ENCODE results near the gene EML3. TPM values are rescaled to one million over a fixed set of nuclear protein-coding genes. Genes with fewer than 3 reads are reported as not detected.

Gene EML3
- total and polyA plus RNA-seq, 2 of the 13 experiments (the other 11 are each of a cell fraction or from before 2014, with no cell fraction given) = 10.6 to 12.3 TPM

DNA sequence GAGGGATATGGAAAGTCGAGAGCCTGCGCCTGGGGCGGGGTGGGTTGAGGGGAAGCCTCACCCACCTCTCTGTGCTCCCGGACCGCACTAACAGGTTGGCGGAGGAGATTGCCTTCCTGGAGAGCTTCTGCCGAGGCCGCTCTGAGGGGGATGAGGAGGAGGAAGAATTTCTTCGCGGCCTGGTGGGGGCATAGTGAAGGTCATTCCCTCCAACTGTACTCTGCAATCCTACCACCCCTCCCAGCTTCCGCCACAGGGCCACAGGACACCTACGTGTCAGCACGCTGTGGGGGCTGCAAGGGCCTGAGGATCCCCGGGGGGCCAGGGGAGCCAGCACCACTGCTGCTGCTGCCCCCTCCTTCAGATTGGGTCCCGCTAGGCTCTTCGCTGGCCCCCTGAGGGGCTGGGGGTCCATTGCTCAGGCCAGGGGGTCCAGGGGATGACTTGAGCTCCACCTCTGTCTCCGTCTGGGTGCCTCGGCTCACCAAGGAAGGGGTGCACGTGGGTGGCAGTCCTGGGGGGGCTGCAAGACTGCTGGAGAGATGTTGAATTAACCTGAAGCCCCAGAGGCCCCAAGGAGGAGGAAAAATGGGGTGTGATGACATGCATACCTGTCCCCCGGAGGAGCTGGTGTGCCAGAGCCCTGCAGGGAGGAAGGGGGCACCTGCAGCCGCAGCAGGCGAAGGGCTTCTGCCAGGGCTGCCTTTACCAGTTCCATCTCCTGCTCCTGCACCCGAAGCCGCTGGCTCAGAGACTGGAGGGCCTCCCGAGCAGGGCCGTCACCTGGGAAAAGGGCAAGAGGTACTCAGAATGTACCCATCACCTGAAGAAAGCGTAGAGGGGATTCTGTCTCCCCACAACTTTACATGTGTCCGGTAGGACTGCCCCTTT is 1.5 kb downstream of the EML3 start (continued):
- no peak for TF ChIP-seq ZNF317 (CRISPR knock-in tag; IDR thresholded peaks at IDR 0.05)
- TF ChIP-seq, protein P1, sequence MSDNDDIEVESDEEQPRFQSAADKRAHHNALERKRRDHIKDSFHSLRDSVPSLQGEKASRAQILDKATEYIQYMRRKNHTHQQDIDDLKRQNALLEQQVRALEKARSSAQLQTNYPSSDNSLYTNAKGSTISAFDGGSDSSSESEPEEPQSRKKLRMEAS (IDR thresholded peaks at IDR 0.05) = no peak
- no peak for TF ChIP-seq POLR2A (IDR thresholded peaks at IDR 0.05; ENCODE audit: insufficient read depth in 1 of 2, low read depth in 2 of 2, low read length in 2 of 2)
- TF ChIP-seq SMAD1 (CRISPR knock-in tag; IDR thresholded peaks at IDR 0.05; ENCODE audit: borderline replicate concordance, low read depth) = 0 out of 2 replicates have a peak, but pooled peaks have one; percentile 42
- no peak for TF ChIP-seq SMARCE1 (IDR thresholded peaks at IDR 0.05; ENCODE audit: borderline replicate concordance)
- TF ChIP-seq, protein P2, sequence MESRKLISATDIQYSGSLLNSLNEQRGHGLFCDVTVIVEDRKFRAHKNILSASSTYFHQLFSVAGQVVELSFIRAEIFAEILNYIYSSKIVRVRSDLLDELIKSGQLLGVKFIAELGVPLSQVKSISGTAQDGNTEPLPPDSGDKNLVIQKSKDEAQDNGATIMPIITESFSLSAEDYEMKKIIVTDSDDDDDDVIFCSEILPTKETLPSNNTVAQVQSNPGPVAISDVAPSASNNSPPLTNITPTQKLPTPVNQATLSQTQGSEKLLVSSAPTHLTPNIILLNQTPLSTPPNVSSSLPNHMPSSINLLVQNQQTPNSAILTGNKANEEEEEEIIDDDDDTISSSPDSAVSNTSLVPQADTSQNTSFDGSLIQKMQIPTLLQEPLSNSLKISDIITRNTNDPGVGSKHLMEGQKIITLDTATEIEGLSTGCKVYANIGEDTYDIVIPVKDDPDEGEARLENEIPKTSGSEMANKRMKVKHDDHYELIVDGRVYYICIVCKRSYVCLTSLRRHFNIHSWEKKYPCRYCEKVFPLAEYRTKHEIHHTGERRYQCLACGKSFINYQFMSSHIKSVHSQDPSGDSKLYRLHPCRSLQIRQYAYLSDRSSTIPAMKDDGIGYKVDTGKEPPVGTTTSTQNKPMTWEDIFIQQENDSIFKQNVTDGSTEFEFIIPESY (CRISPR knock-in tag; IDR thresholded peaks at IDR 0.05) = peak; percentile 90
- no peak for TF ChIP-seq ZNF605 (CRISPR knock-in tag; IDR thresholded peaks at IDR 0.05)
- TF ChIP-seq SPEN (CRISPR knock-in tag; IDR thresholded peaks at IDR 0.05; ENCODE audit: low read depth) = 0 out of 2 replicates have a peak, but pooled peaks have one; percentile 9

DNA sequence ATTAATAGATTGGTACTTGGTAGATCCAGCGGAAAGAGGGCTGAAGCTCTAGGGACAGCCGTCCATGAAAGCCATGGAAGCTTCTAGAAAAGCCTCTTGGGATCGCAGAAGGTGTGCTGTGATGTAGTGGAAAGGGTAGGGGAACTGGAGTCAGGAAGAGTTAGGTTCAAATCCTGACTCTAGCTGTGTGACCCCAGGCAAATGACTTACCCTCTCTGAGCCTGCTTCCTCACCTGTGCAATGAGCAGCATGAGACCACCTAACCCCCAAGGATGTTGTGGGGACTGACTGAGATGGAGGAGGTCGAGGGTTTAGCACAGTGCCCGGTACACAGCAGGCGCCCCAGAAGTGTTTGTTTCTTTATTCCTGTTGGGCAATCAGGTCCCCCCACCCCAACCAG is 2.2 kb downstream of the EML3 start:
- H3K9ac ChIP-seq (ENCODE audit: insufficient read depth, low read depth, low read length) = peak overlapping the region; percentile 80; the same call in 1 of the 2 replicates
- peaks cover 2% of the 10 kb centered on the region for H3K79me2 ChIP-seq (ENCODE audit: insufficient read depth, low read length)
- H3K36me3 ChIP-seq (replicated peaks in 1 of 2; ENCODE audit: control insufficient read depth in 1 of 2, insufficient read depth in 2 of 2, low read length in 2 of 2) = no peaks in the 10 kb centered on the region; a peak in 2 of 5 replicates
- no peak for DNase-seq (ENCODE audit: low spot score)
- peaks cover 61% of the 10 kb centered on the region for H3K4me1 ChIP-seq (ENCODE audit: insufficient read depth, low read length)
- H3K4me3 ChIP-seq (replicated peaks in 1 of 3; ENCODE audit: insufficient read depth in 1 of 3, low read depth in 2 of 3, low read length in 3 of 3) = no peak overlapping the region
- H3K27me3 ChIP-seq (ENCODE audit: control insufficient read depth in 1 of 2, insufficient read depth in 2 of 2, low read length in 2 of 2) = no peaks in the 10 kb centered on the region; a peak in 1 of 5 replicates
- CTCF ChIA-PET (ENCODE audit: low intra/inter-chr PET ratio, low total read pairs) = interaction anchor here (0.6 kb wide), 1 partner anchor 49 kb away, joined by 3 read pairs; no protein-coding TSS in a partner anchor
- ATAC-seq = no peak
- H3K27ac ChIP-seq (ENCODE audit: extremely low read length, insufficient read depth, low read length) = no peak overlapping the region
- 89% methylated on average over 4 of the region's 6 CpGs for WGBS (ENCODE audit: low lambda C conversion rate)
- H4K20me1 ChIP-seq (ENCODE audit: insufficient read depth, low read length) = no peaks in the 10 kb centered on the region
- BruUV-seq (replicated peaks) = no TSS peak
- no peak overlapping the region for H2AFZ ChIP-seq (ENCODE audit: low read length)
- in situ Hi-C loops (cut with HindIII; ENCODE audit: extremely low pct_ligation_motif_present, low pct_unique_long_range_greater_than_20kb) = no loop called here
- no peak for FAIRE-seq
- H3K4me2 ChIP-seq (ENCODE audit: low read depth, low read length) = peak overlapping the region; percentile 96; the same call in 1 of the 2 replicates
- no peak for TF ChIP-seq MATR3 (CRISPR knock-in tag; IDR thresholded peaks at IDR 0.05)
- peak; percentile 97 for TF ChIP-seq ZNF768 (CRISPR knock-in tag; IDR thresholded peaks at IDR 0.05)
- TF ChIP-seq ZMYM4 (CRISPR knock-in tag; IDR thresholded peaks at IDR 0.05) = 0 out of 2 replicates have a peak, but pooled peaks have one; percentile 7
- peak; percentile 82 for TF ChIP-seq ZMYM3 (CRISPR knock-in tag; IDR thresholded peaks at IDR 0.05)
- intact Hi-C loops (cut with micrococcal nuclease; ENCODE audit: unreplicated experiment) = loop anchor here (5.0 kb wide), 1 partner anchor 42 kb away; the partner anchor contains the start of gene INTS5
- POLR2A ChIA-PET = interaction anchor here (1.5 to 4.0 kb wide), 7 partner anchors 9 to 55 kb away, joined by 5 to 39 read pairs (median 20); partner anchors contain the start of genes B3GAT3, C11orf98, CSKMT and EEF1G
- H3K9me3 ChIP-seq (ENCODE audit: low read length) = no peaks in the 10 kb centered on the region

All from HepG2 (cell line).